HG02588 (cell line): ENCODE results near the gene CCDC78.

Experiments
- ATAC-seq: cut with Tn5 transposase; IDR thresholded peaks from one replicate; pipeline ENCODE4 v1.9.1; 2021; ENCODE audit warnings: mild to moderate bottlenecking, moderate library complexity; ENCODE audit not compliant: unreplicated experiment

Gene CCDC78

GRCh38 chr16:725463-726187, 618 bp downstream of the CCDC78 start:
- ATAC-seq, result no peak

DNA sequence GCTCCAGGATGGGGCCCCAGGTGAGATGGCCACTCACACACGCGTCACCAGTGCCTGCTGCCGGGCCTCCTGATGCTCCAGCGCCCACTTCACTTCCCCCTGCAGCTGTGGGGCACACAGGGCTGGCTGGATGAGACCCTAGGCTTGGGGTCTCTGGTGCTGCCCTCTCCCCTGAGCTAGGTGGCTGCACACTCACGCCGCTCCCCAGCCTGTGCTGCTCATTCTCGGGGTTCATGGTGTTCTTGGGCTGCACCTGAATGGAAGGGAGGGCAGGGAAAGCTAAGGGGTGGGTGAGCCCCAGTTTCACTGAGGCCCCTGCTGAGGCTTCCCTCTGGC, 1.2 kb downstream of the CCDC78 start:
- no peak for ATAC-seq

GRCh38 chr16:724188-725040, 1.8 kb downstream of the CCDC78 start:
- ATAC-seq, result no peak

DNA sequence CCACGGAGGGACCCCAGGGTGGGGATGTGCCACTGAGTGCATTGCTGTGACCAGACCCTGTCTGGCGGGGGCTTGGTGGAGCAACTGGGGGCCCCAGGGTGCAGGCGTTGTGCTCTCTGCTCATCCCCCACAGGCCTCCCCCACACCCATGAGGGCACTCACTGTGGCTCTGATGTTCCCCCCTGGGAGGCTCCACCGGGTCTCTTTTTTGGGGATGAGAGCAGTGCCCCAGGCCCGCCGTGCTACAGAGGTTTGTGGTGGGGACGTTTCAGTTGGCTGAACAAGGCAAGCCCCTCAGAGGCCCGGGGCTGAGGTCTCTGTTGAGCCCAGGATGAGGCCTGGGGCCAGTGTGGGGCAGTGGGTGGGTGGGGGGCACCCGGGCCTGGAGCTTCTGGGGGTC, 2.5 kb downstream of the CCDC78 start:
- ATAC-seq, result no peak

- ATAC-seq, result no peak
Measured at GRCh38 chr16:722835-723633, 3.2 kb downstream of the CCDC78 start.

DNA sequence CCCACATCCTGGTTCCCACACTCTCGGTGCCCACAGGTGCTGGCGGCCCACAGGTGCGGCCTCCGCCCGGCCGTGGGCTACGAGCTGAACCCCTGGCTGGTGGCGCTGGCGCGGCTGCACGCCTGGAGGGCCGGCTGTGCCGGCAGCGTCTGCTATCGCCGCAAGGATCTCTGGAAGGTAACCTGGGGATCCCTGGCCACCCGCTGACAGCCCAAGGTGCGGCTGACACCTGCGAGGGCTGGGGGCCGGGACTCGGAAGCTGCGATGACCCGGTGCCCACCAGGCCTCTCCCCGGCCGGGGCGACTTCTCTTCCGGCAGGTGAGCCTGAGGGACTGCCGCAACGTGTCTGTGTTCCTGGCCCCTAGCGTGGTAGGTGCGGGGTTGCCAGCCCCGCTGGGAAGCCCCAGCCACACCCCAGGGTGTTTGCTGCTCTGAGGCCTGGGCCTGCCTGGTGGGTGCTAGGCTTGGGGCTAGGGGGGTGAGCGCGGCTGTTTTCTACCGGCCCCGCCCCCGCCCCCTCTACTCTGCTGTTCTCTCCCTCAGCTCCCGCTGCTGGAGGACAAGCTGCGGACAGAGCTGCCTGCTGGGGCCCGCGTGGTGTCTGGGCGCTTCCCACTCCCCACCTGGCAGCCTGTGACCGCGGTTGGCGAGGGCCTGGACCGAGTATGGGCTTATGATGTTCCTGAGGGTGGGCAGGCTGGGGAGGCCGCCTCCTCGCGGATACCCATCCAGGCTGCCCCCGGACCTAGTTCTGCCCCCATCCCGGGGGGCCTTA, 4.3 kb downstream of the CCDC78 start:
- no peak for ATAC-seq

- ATAC-seq, result peak; percentile 69
Measured at GRCh38 chr16:720990-721764, 5.1 kb downstream of the CCDC78 start, which contains the start of gene ANTKMT. TSS of gene ANTKMT (plus strand) at chr16:721146. CDS start at chr16:721275, 129 bp downstream.

- peak; percentile 16 for ATAC-seq
Measured at GRCh38 chr16:720447-720989, 5.7 kb downstream of the CCDC78 start.

DNA sequence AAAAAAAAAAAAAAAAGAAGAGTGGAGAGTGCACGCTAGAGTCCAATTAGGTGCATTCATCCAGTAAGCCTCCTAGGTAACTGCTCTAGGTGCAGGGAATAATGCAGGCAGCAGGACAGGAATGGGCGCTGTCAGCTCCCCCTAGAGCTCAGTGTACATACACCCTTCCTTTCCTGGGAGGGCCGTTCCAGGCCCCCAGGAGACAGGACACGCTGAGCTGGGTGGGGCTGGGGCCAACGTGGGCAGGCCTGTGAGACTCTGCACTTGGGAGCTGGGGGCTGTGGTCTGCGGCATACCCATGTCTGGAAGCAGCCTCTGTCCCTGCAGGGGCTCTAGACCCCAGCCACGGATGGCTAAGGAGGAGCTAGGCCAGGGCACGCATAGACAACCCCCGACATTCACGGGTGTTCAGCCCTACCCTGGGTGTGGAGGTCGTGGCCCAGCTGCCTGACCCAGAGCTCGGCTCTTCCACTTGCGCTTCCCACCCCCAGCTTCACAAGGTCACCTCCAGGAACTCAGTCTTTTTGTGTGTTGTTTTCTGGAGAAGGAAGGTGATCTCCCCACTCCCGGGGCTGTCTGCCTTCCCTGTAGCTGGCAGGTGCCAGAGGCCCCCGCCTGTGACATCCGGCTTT, 6.3 kb downstream of the CCDC78 start:
- ATAC-seq, result no peak

DNA sequence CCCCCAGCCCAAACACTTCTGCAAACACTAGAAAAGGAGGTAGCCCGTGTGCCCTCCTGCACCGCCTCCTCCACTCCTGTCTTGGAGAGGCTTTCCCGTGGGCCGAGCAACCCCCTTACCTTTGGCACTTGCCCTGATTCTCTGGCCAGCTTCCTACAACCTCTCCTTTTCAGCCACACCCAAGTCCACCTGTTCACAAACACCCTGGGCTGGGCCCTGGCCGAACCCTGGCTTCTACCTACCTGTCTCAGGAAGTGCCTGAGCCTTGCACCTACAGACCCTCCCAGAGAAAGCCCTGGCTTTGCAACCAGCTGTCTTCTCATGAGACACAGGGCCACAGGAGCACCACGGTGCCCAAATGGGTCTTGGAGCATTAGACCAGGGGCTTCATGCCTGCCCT, 7.3 kb downstream of the CCDC78 start:
- no peak for ATAC-seq

DNA sequence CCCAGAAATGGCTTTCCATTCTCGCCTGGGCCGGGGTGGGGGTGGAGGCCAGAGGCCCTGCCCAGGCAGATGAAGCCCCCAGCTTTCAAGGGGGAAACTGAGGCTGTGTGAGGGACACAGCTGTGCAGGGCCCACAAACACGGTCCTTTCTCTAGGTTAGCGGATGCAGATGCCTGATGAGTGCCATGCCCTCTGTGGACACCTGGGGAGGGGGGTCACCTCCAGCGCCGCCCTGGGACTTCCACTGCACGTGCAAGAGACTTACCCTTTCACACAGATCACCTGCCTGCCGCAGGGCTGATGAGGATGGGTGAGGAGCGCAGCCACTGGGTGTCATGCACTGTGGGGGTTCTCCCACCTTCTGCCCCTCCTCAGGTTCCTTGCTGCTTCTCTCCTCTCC, 7.9 kb downstream of the CCDC78 start:
- no peak for ATAC-seq

DNA sequence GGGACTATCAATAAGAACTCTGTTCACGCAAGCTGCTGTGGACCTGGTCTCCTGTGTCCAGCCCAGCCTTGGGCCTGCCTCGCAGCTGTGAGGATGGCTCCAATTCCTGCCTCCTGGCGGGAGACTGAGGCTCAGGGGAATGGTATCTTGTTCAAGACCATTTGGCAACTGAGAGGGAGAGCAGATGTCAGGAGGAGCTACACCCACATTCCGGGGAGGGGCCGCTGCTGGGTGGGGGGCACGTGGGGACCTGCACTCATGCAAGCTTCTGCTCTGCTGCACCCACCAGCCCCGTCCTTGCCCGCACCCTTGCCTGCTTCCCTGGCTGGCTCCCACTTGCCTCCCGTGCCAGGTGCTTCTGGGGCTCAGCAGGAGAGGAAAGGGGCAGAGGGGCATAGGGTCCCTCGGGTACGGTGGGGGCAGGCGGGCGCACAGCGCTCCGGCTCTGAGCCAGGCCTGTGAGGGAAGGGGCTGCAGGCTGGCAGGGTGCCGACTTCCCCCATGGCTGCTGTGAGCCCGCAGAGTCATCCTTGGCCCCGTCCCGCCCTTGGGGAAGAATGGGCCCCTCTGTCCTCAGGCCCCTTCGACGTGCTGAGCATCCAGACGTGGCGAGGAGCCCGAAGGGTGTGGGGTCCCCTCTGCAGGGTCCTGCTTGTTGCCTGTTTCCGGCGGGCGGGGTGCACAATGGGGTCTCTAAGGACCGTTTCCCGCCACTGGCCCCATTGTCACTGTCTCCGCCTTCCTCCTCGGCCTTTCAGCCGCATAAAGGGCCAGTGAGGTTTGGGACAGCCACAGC, 8.6 kb downstream of the CCDC78 start:
- no peak for ATAC-seq

GRCh38 chr16:716768-717325, 9.4 kb downstream of the CCDC78 start:
- no peak for ATAC-seq

- no peak for ATAC-seq
Measured at GRCh38 chr16:716200-716568, 10.1 kb downstream of the CCDC78 start.

DNA sequence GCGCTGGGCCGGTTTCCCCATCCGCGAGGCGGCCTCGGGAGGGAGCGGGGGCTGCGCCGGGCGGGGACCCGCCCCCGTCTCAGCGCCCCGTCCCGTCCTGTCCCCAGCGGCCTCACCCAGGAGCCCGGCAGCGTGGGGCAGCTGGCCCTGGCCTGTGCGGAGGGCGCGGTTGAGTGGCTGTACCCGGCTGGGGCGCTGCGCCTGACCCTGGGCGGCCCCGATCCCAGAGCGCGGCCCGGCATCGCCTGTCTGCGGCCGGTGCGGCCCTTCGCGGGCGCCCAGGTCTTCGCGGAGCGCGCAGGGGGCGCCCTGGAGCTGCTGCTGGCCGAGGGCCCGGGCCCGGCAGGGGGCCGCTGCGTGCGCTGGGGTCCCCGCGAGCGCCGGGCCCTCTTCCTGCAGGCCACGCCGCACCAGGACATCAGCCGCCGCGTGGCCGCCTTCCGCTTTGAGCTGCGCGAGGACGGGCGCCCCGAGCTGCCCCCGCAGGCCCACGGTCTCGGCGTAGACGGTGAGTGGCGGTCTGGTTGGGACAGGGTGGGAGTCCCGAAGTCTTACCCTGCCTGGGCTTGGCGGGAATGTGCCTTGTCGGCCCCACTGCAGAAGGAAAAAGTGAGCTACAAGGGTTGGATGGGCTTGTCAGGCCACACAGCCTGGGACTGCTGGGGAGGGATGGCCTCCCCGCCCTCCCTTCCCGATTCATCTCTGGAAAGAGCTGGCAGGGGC, 10.6 kb downstream of the CCDC78 start:
- ATAC-seq, result no peak

GRCh38 chr16:714558-715476, 11.4 kb downstream of the CCDC78 start, which contains the start of gene METRN:
TSS of gene METRN (plus strand) at chr16:715118. CDS start at chr16:715290, 172 bp downstream.
- peak; percentile 71 for ATAC-seq
